Iris pigment epithelial cell (primary cell): ENCODE data around the gene CHST11.

Source experiments
- DNase-seq: peaks from one replicate; pipeline ENCODE4 v3.0.0-alpha.2; 2011; ENCODE audit warnings: low read depth

The CHST11 gene

DNA sequence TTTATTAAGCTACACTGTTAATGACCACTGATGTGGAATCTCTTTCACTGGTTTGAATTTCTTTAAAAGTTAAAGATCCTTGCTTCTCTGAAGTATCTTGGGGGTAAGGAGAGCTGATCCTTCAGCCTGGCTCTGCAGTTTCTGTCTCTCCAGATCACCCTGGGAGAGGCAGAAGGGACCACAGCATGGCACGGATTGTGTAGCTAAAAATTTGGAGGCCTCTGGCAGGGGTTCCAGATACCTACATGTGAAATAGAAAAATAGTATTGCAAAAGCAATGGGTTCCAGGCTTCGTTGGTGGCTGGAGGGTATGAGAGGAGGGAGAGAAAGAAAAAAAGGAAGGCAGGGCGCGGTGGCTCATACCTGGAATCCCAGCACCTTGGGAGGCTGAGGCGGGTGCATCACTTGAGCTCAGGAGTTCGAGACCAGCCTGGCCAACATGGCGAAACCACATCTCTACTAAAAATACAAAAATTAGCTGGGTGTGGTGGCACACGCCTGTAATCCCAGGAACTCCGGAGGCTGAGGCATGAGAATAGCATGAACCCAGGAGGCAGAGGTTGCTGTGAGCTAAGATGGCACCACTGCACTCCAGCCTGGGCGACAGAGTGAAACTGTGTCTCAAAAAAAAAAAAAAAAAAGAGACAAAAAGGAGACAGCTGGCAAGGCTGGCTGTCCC lies 3.4 kb downstream of the CHST11 start:
- no peak for DNase-seq

DNA sequence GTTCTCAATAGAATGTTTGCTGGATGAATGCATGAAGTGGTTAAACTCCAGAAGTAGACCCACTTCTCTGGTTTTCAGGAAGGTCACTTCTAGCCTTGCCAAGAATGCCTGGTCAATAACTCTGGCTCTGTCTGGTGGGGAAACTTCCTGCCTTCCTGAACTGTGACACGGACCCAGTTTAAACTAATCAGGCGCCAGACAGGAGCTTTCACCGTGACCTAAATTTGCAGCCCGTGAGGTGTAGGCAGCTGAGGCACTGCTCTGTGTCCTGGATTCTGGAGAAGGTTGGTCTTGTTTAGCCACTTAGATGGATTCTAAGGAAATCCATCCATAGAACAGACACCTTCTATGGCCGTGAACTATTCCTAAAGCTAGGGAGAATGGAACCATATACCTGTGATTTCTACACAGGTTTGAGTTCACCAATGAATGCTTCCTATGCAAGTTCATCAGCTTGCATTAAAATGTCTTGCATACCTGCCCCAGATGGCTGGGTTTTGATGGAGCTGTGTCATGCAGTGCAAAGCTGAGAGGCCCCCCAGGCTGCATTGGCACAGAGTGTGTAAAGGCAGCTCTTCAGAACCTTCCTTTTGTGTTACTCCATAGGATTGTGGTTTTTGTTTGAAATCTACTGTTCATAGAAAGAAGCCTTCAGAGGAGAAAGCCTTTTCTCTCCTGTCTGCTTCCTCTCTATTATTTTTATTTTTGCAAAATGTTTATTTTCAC lies 4.4 kb downstream of the CHST11 start:
- no peak for DNase-seq

DNA sequence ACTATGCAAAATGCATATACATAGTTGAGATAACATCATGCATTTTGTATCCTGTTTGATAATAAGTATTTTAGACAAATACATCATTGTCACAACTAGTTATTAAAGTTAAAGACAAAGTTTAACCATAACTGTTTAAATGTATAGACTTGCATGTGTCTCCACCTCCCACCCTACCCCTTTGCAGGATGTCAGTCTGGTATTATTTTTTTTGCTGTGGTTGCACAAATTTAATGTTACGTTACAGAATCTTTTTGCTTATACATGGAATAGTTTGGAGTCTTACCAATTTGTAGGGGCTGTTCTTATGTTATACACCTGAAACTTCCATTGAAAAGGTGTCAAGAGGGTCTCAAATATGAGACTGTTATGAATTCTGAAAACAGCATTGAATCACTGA lies 5.6 kb downstream of the CHST11 start:
- DNase-seq, result no peak

DNA sequence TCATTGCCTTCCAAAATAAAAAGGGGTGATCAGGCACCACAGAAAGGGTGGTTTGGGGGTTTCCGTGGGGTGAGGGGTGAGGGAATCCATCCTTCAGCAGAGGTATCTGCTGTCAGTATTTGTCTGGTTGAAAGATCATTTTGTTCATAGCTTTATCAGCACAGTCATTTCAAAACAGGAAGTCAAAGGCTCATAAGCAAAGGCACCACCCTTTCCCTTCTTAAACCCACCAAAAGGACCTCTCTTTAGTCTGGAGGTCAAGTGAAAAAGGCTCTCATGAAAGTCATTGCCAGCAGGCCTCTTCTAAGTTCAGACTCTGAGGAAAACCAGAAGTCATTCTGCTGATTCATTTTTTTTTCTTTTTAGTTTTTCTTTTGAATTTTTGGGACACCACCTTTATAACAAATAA lies 6.2 kb downstream of the CHST11 start:
- DNase-seq, result peak; percentile 38

DNA sequence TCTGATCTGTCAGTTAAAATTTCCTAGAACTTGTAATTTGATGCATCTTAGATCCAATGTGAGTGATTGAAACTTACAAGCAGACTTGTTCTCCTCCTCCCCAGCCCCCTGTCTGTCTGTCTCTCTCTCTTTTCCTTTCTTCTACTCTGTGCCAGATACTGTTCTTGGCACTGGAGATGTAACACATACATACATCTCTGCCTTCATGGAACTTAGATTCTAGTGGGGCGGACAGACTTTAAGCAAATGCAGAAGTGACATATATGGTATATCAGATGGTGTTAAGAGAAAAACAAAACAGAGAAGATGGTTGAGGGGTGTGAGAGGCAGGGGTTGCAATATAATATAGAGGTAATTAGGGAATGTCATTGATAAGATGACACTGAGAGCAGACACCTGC lies 6.6 kb downstream of the CHST11 start:
- no peak for DNase-seq

DNA sequence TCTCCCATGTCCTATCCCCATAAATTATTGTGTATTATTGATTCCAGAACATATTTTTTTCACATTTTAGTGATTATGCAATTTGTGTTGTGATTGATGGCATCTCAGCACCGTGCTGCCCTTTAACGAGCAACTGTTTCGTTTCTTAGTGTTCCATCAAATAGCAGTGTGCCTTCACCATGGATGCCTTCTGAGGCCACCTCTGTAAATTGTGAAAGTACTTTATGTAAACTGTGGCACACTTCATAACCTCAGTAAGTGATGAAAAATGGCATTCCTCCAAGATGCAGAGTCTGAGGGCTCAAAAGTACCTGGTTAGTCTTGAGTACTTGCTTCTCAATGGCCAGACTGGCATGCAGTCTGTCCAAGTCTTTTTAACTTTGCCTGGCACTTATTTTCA lies 8.2 kb downstream of the CHST11 start:
- DNase-seq, result no peak

DNA sequence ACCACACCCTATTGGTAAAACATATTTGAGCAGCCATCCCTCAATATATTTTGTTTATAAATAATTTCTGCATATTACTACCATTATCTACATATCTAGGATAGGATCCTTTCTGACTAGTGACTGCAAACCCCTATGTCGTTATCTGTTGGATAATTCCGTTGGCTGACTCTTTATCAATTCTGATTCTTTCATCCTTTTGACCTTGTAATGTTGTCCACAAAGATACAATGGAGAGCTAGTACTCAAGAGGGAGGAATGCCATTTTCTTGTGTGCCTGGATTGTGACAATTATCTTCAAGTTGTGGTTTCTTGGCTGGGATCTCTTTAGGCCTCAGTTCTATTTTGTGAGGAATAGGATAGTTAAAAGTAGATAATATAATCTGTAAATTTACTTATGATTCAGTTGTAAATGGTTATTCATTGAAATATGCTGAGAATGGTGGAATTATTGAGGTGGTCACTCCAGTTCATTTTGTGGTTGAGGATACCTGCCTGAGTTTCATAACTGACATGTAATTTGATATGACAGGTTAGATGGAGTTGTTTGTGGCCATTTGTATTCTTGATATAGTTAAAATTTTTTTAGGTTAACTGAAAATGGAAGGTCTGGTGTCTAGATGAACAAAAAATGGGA lies 10.1 kb downstream of the CHST11 start:
- DNase-seq, result no peak

DNA sequence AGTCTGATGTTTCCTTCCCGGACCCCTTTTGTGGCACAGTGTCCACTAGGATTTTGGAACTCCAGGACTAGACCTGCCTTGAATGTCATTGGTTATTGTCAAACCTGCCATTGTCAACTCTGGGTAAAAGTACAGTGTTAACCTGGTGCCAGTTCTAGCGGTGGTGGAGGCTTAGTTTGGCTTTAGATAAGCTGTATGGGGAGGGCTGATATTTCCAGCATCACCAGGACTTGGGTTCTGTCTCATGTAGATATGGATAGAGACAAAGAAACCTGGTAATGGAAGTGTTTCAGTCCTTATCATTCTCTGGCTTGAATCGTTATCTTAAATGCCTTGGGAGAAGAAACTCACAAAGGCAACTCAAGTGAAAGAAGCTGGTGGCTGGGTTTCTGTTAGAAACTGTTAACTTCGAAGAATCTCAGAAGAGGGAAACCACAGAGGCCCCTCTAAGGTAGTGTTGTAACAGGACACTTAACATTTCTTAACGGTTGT lies 10.6 kb downstream of the CHST11 start:
- DNase-seq, result no peak

DNA sequence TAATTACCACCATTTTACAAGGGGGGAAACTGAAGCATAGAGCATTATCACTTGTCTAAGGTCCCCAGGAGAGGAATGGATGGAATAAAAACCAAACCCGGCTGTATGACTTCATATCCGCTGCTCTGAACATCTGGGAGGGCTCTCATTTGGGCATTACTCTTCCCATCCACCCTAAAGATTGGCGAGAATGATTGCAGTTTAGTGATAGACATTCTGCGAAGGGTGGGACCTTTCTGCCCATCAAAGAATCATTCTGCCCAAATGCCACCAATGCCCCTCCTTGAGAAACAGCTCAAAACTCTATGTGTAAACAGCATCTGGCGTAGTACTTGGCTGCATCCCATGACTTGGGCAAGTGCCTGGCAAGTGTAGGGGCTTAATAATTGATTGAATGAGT lies 11.6 kb downstream of the CHST11 start:
- DNase-seq, result no peak

DNA sequence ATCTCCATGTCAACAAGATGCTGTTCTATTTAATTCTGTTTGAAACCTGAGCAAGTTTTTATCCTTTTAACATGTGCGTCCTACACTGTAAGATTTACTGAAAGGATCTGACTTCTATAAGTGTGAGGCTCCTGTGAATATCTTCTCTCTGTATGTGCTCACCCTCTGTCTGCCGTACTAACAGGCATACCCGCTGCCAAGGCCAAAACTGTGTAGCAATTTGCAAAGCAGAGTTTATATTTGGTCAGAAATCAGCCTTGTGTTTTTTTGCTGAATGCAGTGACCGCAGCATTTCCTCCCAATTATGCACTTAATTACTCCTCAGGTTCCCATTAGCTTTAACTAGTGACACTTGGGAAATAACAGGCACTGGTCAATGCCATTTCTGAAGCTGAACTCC lies 12.3 kb downstream of the CHST11 start:
- no peak for DNase-seq

DNA sequence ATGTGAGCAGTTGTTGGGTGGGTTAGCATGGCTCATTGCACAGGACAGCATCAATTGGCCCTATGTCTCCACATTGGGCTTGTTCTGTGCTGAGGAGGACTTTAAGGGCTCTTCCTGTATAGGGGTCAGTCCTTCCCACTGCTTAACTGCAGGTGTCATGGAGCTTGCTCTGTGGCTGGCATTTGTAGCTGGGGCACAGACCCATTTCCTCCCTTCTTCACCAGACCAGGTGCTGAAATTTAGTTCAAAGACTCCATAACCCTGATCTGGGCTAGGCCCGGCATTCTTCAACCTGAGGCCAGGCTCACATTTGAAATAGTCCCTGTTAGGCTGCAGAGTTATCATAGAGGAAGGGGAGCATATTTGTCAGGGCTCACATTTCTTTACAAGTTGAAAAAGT lies 12.8 kb downstream of the CHST11 start:
- no peak for DNase-seq

DNA sequence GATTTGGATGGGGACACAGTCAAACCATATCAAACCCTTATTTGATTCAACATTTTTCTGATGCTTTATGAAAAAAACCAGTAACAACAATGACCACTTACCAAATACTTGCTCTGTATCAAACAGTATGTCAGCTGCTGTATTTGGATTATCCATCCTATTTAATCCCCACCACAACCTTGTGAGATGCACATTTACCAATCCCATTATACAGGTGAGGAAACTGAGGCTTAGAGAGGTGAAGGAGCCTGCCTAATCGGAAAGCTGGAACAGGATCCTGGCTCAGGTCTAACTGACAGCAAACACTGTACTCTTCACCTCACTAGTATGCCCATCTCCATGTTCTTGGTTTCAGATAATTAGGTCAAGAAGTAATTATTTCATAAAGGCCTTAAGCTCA lies 13.8 kb downstream of the CHST11 start:
- DNase-seq, result no peak

DNA sequence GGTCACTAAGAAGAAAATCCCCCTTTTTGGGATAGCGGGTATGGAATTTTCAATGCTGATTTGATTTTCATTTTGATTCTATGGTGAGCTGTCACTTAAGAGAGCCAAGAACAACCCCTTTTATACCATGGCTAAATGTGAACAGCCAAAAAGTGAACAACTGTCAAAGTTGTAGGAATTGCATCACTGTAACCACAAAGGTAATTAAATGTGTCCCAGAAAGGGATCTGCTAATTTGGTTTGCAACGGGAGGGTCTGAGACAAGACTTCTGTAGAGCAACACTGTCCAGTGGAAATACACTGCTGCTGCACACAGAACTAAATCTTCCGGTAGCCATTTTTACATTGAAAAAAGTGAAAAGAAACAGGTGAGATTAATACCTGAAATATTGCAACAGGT lies 14.6 kb downstream of the CHST11 start:
- no peak for DNase-seq

DNA sequence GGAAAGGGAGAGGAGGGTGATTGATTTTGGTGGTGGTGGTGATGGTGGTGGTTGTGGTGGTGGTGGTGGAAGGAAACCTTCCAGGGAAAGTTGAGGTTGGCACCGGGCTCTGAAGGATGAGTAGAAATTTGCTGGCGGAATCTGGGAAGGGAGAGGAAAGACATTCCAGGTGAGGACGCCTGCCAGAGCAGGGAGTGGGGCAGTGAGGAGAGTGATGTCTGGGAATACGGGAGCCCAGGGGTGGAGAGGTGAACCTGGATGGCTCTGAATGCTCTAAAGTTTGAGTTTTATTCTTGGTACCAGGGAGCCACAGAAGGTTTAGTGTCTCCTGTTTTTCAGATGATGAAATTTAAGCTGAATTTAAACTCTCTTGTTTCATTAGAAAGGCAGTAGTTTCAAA lies 16.0 kb downstream of the CHST11 start:
- DNase-seq, result no peak

DNA sequence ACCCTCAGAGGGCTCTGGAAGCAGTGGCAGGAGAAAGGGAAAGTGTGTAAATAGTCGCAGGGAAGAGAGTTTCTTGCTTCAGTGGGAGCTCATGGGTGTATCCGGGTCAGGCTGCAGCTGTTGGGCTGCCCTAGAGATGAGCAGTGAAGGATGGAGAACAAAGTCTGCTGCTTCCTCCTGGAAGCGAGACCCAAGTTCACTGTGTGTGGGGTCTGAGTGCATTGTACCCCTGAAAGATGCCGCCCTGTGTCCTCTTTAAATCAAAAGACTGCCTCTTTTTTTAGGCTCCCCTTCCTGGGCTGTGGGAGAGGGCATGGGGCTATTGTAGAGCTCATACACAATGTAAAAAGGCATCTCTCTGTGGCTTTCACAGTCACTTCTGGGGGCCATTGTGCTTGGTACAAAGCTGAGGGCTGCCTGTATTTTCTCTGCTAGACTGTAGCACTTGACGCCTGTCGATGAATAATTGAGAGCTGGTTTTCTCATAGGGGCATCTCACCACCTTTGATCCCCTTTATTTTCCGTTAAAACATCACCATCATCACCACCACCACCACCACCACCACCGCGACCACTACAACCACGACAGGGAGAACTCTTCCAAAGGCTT lies 16.7 kb downstream of the CHST11 start:
- DNase-seq, result no peak

DNA sequence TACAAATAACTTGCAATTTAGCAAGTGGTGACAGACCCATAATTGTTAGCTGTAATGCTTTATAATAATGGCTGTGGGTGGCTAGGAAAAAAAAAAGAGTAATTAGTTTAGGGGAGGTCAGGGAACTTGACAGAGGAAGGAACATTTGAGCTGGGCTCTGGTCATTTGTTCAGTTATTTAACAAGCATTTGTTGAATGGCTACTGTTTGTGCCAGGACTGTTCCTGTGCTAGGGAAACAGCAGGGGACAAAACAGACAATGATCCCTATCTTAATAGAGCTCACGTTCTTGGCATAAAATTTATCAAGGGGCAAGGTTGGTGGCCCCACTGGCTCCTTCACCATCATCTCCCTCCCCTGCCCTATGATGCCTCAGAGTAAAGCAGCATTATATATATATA lies 18.5 kb downstream of the CHST11 start:
- DNase-seq, result no peak

DNA sequence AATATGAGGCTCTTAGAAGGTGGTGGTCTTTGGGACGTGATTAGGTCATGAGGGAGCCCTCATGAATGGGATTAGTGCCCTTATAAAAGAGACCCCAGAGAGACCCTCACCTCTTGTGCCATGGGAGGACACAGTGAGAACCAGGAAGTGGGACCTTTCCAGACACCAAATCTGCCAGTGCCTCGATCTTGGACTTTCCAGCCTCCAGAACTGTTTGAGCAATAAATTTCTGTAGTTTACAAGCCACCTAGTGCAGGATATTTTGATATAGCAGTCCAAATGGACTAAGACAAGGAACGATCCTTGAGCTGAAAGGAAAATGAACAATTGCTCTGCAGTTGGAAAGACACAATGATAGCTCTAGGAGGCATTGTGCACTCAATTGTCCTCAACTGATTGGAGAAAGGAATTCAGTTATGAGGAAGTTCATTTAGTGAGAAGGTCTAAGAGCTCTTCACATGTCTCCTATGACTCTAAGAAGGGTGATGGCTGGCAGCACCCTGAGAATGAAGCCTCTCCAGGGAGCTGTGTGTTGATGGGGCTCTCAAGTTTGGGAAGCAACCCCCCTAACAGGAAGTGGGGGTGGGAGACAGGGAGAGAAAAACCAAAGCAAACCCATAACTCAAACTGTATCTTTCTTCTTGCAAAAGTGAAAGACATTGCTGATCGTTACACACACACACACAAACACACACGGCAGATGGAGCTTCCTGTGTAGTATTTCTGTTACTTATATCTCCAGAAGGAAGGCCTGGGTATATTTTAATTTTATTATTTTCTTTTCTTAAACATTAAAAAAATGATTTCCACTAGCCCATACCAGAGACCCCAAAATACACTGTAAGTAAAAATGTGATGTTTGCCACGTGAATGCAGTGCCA lies 21.0 kb downstream of the CHST11 start:
- DNase-seq, result no peak

DNA sequence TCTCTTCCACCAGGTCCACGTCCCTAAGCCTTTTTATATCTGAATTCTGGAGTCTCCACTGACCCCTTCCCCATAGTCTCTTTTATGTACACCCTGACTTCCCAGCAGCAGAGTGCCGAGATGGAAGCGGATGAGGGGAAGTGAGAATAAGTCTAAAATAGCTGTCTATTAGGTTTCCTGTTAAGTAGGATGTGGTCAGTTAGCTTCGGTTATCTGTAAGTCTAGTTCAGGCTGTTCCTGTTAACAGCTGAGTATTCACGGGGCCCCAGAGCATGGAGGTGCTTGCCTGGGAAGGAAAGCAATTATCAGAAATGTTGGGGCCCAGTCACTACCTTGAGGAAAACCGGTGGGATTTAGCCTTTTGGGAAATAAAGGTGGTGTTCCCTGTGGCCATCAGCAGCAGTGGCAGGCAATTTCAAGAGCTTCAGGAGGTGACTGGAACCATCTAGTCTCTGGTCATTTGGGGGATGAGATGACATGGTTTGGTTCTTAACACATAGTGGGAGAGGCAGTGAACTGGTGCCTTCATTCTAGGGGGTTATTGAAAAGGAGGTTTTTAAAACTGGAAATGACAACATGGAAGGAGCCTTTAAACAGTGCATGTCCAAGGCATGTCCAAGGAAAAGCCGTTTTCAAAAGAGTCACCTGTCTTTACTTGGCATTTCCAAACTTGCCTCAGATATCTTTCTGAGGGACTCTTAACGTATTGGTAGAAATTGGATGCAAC lies 21.8 kb downstream of the CHST11 start:
- DNase-seq, result peak; percentile 70

DNA sequence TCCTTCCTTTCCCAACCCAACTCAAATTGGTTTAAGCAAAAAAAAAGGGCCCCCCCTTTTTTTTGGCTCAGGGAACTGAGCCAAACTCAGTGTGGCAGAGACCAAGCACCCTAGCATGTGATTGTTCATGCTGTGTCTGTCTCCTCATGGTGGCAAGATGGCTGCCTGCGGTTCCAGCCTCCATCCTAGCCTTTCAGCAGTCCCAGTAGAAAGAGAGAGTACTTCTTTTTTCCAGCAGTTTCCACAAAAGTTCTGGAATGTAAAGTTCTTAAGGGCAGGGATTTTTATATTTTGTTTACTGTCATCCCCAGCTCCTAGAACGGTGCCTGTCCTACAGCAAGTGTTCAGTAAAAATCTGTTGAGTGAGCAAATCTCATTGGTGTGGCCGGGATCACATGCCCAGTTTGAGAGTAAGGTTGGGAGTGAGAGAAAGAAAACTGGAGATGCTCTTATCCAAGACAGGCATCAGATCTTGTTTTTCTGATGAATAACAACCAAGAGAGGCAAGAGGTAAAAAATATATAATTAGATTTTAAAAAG lies 22.4 kb downstream of the CHST11 start:
- no peak for DNase-seq

DNA sequence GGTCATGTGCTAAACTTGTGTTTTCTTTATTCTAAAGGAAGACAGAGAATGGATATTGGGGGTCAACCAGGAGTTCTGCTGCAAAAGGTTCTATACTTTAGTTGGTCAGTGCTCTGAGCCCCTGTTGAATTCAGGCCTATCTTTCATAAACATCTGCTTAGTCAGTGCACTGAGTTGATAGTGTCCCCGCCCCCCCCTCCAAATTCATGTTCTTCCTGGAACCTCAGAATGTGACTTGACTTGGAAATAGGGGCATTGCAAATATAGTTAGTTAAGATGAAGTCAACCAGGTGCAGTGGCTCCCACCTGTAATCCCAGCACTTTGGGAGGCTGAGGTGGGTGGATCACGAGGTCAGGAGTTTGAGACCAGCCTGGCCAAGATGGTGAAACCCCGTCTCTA lies 23.3 kb downstream of the CHST11 start:
- DNase-seq, result no peak
